ENCODE measurements around the gene SMYD3.
A peak's percentile ranks its signal among the peaks of the same experiment; 100 is the strongest.
"Not testable (repeated sequence)": the region's sequence is repeated elsewhere in the genome, so short reads cannot be mapped to it uniquely, and the experiment has no call there.

The SMYD3 gene

GRCh38 chr1:246343937-246344336, 163.1 kb downstream of the SMYD3 start:
- DNase-seq = no peak

- DNase-seq = no peak
Observed at GRCh38 chr1:246343251-246343650, 163.8 kb downstream of the SMYD3 start.

- DNase-seq = no peak
Observed at GRCh38 chr1:246338546-246338945, 168.5 kb downstream of the SMYD3 start.

- no peak for DNase-seq
Observed at GRCh38 chr1:246338098-246338497, 169.0 kb downstream of the SMYD3 start.

- DNase-seq = no peak
Observed at GRCh38 chr1:246335151-246335550, 171.9 kb downstream of the SMYD3 start.

- no peak for DNase-seq
Observed at GRCh38 chr1:246333855-246334254, 173.2 kb downstream of the SMYD3 start.

GRCh38 chr1:246332078-246332477, 175.0 kb downstream of the SMYD3 start:
- no peak for DNase-seq

- no peak for DNase-seq
Observed at GRCh38 chr1:246329900-246330299, 177.2 kb downstream of the SMYD3 start.

- not testable (repeated sequence) for DNase-seq
Observed at GRCh38 chr1:246329292-246329691, 177.8 kb downstream of the SMYD3 start.

- no peak for DNase-seq
Observed at GRCh38 chr1:246324711-246325110, 182.4 kb downstream of the SMYD3 start.

- not testable (repeated sequence) for DNase-seq
Observed at GRCh38 chr1:246324033-246324432, 183.0 kb downstream of the SMYD3 start.

GRCh38 chr1:246320286-246320685, 186.8 kb downstream of the SMYD3 start:
- DNase-seq = no peak

- peak; percentile 50 for DNase-seq
Observed at GRCh38 chr1:246319083-246319714, 187.9 kb downstream of the SMYD3 start.

GRCh38 chr1:246318622-246319021, 188.5 kb downstream of the SMYD3 start:
- DNase-seq = no peak

- no peak for DNase-seq
Observed at GRCh38 chr1:246318036-246318359, 189.1 kb downstream of the SMYD3 start.

GRCh38 chr1:246317332-246318035, 189.6 kb downstream of the SMYD3 start:
- no peak for DNase-seq

GRCh38 chr1:246311461-246311860, 195.6 kb downstream of the SMYD3 start:
- DNase-seq = no peak

- DNase-seq = no peak
Observed at GRCh38 chr1:246309247-246309884, 197.7 kb downstream of the SMYD3 start.

- no peak for DNase-seq
Observed at GRCh38 chr1:246308533-246309075, 198.5 kb downstream of the SMYD3 start.

- DNase-seq = no peak
Observed at GRCh38 chr1:246306415-246307037, 200.6 kb downstream of the SMYD3 start.

- DNase-seq = no peak
Observed at GRCh38 chr1:246304484-246305259, 202.4 kb downstream of the SMYD3 start.

GRCh38 chr1:246302711-246303317, 204.3 kb downstream of the SMYD3 start:
- DNase-seq = no peak

All from retina (tissue), 1 donor.